GM12892 (cell line): ENCODE data around the gene ARFIP1.

Experiments
- POLR2A ChIP-seq: IDR thresholded peaks from 2 replicates; pipeline ENCODE4 v1.6.1; 2011; ENCODE audit warnings: low read depth, low read length, control low read depth
- POLR2AphosphoS5 ChIP-seq: IDR thresholded peaks from 2 replicates; pipeline ENCODE4 v1.6.1; 2011; ENCODE audit warnings: low read depth, low read length, control low read depth
- TAF1 ChIP-seq: IDR thresholded peaks from 2 replicates; pipeline ENCODE4 v1.6.1; 2011; ENCODE audit warnings: low read depth, mild to moderate bottlenecking, control low read depth, low read length, borderline replicate concordance

GRCh38 chr4:152784490-152785350 is 5.0 kb downstream of the ARFIP1 start:
- TF ChIP-seq POLR2AphosphoS5 (no peak), POLR2A (no peak), TAF1 (no peak)
